ENCODE results near the gene RFTN1. TPM values are rescaled to one million over a fixed set of nuclear protein-coding genes. Genes with fewer than 3 reads are reported as not detected.

RFTN1 gene
- polyA plus RNA-seq, 2 of the 4 experiments (the other 2 are of a cell fraction), result 1.8 to 3.7 TPM

DNA sequence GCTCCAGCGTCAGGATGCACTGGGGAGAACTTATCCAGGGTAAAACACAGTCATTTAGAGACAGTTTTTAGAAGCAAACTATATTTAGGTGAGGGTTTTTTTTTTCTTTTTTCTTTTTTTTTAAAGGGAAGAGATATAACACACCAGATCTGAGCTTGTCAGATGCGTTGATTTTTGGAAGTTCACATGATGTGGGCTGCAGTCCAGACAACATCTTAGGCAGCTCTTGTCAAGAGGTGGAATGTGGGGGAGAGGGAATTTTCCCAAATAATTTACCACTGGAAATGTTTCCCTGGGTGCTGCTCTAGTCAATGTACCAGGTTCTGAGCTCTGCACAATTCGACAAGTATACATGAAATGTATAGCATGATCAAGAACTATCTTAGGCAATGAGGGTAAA, 155.2 kb downstream of the RFTN1 start:
- H3K4me2 ChIP-seq, result no peak overlapping the region
- 86% methylated on average over 3 of the region's 3 CpGs for WGBS (ENCODE audit: missing lambda C conversion rate)
- ChIA-PET CTCF (interaction anchor here (0.5 to 0.8 kb wide), 2 partner anchors 9 to 168 kb away, joined by 3 read pairs; no protein-coding TSS in a partner anchor), POLR2A (no interaction called here)
- TF ChIP-seq TP53 (CRISPR knock-in tag; IDR thresholded peaks at IDR 0.05) (no peak), NFE2L2 (conservative IDR thresholded peaks at IDR 0.05; ENCODE audit: low read length) (no peak), CBX2 (IDR thresholded peaks at IDR 0.05; ENCODE audit: borderline replicate concordance, low read depth) (no peak), PHF8 (IDR thresholded peaks at IDR 0.05; ENCODE audit: borderline replicate concordance, low read depth) (no peak), RARB (CRISPR knock-in tag; IDR thresholded peaks at IDR 0.05) (no peak), ESRRA (IDR thresholded peaks at IDR 0.05; ENCODE audit: borderline replicate concordance, low read length) (no peak), CHD2 (IDR thresholded peaks at IDR 0.05; ENCODE audit: low read length, partially characterized antibody) (no peak), CHD4 (IDR thresholded peaks at IDR 0.05; ENCODE audit: borderline replicate concordance) (no peak), NR3C1 (IDR thresholded peaks at IDR 0.05) (no peak), KDM5A (IDR thresholded peaks at IDR 0.05) (no peak)
- H3K4me1 ChIP-seq, result no peaks in the 10 kb centered on the region
- ATAC-seq (no peak), DNase-seq (ENCODE audit: low read depth in 1 of 2, low spot score in 1 of 2) (no peak), FAIRE-seq (no peak)
- no peaks in the 10 kb centered on the region for H3K9me3 ChIP-seq
- H3K4me3 ChIP-seq, result no peak overlapping the region
- H3K27ac ChIP-seq, result no peak overlapping the region

- FAIRE-seq (no peak), DNase-seq (ENCODE audit: low read depth in 1 of 2, low spot score in 1 of 2) (no peak), ATAC-seq (no peak)
- TF ChIP-seq POLR2AphosphoS2 (conservative IDR thresholded peaks at IDR 0.05; ENCODE audit: low read length), result no peak
- no peak for TF ChIP-seq FOSL2 (IDR thresholded peaks at IDR 0.05)
- no peak for TF ChIP-seq FOSL2 (CRISPR knock-in tag; IDR thresholded peaks at IDR 0.05)
- no peak for TF ChIP-seq ZSCAN20 (CRISPR knock-in tag; IDR thresholded peaks at IDR 0.05)
- no peak for TF ChIP-seq POLR2A (IDR thresholded peaks at IDR 0.05; ENCODE audit: low read length)
- no peak for TF ChIP-seq RCOR1 (IDR thresholded peaks at IDR 0.05; ENCODE audit: low read depth, low read length)
- TF ChIP-seq RAD21 (conservative IDR thresholded peaks at IDR 0.05 in 1 of 2, IDR thresholded peaks at IDR 0.05 in 1 of 2), result no peak
- TF ChIP-seq HOXB5 (CRISPR knock-in tag; IDR thresholded peaks at IDR 0.05), result no peak
- ChIA-PET CTCF (interaction anchor here (0.5 to 0.8 kb wide), 3 partner anchors 9 to 630 kb away, joined by 3 read pairs; no protein-coding TSS in a partner anchor), POLR2A (no interaction called here)
- Histone ChIP-seq H3K27ac (no peak overlapping the region), H3K4me3 (no peak overlapping the region), H3K4me2 (no peak overlapping the region), H3K4me1 (no peaks in the 10 kb centered on the region), H3K9me3 (no peaks in the 10 kb centered on the region)
- WGBS (ENCODE audit: missing lambda C conversion rate), result 76% methylated on average over 9 of the region's 9 CpGs
These were observed 156.0 kb downstream of the RFTN1 start for GRCh38 chr3:16357186-16358121.

DNA sequence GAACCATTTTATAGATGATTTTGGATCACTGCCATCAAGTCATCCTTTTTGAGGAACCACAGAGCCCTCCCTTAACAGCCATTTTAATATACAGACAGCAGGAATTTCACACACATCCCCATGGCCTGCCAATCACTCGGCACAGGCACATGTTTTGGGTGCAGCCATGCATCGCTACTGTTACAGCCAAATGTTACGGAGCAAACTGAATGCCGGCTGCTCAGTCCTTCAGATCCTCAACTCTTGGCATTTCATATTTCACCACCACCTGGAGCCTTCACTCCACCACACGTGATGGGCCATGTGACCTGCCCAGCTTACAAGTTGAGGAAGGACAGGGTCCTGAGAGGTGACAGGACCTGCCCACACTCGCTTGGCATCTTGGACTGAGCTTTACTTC, 157.7 kb downstream of the RFTN1 start:
- WGBS (ENCODE audit: missing lambda C conversion rate), result 92% methylated on average over 6 of the region's 6 CpGs

DNA sequence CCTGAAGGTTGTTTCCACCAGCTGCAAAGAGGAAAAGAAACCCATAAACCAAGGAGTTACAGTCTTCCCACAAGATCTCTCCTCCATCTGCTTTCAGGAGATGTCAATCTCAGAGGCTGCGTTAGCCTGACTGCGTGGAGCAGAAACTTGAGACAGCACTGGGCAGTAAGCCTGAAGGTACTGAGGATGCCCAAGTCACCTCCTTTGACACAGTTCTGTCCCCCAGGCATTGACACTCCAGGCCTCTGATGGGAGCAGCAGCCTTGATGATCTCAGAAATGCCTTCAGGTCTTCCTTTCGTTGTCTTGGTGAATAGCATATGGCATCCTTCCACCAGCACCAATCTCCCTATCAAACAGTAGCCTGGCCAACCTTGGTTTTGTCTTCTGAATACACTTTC, 159.2 kb downstream of the RFTN1 start:
- ChIA-PET POLR2A (no interaction called here), CTCF (no interaction called here)
- WGBS (ENCODE audit: missing lambda C conversion rate), result 88% methylated on average over 3 of the region's 3 CpGs
- Histone ChIP-seq H3K9me3 (no peaks in the 10 kb centered on the region), H3K4me2 (no peak overlapping the region), H3K4me1 (peaks cover 9% of the 10 kb centered on the region; the same call in 1 of the 3 replicates), H3K27ac (no peak overlapping the region), H3K4me3 (no peak overlapping the region)
- no peak for DNase-seq (ENCODE audit: low read depth in 1 of 2, low spot score in 1 of 2)
- no peak for FAIRE-seq
- no peak for ATAC-seq
- TF ChIP-seq POLR2A (IDR thresholded peaks at IDR 0.05; ENCODE audit: low read length), result no peak
- no peak for TF ChIP-seq RNF2 (IDR thresholded peaks at IDR 0.05; ENCODE audit: borderline replicate concordance, low read depth)
- no peak for TF ChIP-seq HOXB5 (CRISPR knock-in tag; IDR thresholded peaks at IDR 0.05)
- no peak for TF ChIP-seq SMC3 (IDR thresholded peaks at IDR 0.05)
- no peak for TF ChIP-seq EHF (CRISPR knock-in tag; IDR thresholded peaks at IDR 0.05)
- TF ChIP-seq EHMT2 (IDR thresholded peaks at IDR 0.05; ENCODE audit: low read depth), result no peak
- TF ChIP-seq JUNB (IDR thresholded peaks at IDR 0.05), result no peak
- TF ChIP-seq FOXS1 (CRISPR knock-in tag; IDR thresholded peaks at IDR 0.05), result no peak
- TF ChIP-seq TP53 (CRISPR knock-in tag; IDR thresholded peaks at IDR 0.05), result no peak
- no peak for TF ChIP-seq RFX5 (IDR thresholded peaks at IDR 0.05)
- TF ChIP-seq JUN (IDR thresholded peaks at IDR 0.05), result no peak
- no peak for TF ChIP-seq HOXB13 (CRISPR knock-in tag; IDR thresholded peaks at IDR 0.05; ENCODE audit: low read depth)
- TF ChIP-seq MYC (IDR thresholded peaks at IDR 0.05; ENCODE audit: borderline replicate concordance, low read length), result no peak
- TF ChIP-seq, protein P1, sequence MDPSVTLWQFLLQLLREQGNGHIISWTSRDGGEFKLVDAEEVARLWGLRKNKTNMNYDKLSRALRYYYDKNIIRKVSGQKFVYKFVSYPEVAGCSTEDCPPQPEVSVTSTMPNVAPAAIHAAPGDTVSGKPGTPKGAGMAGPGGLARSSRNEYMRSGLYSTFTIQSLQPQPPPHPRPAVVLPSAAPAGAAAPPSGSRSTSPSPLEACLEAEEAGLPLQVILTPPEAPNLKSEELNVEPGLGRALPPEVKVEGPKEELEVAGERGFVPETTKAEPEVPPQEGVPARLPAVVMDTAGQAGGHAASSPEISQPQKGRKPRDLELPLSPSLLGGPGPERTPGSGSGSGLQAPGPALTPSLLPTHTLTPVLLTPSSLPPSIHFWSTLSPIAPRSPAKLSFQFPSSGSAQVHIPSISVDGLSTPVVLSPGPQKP (IDR thresholded peaks at IDR 0.05; ENCODE audit: low read depth, low read length), result no peak
- no peak for TF ChIP-seq ATOH8 (CRISPR knock-in tag; IDR thresholded peaks at IDR 0.05; ENCODE audit: low read depth)
- TF ChIP-seq KDM5A (IDR thresholded peaks at IDR 0.05), result no peak
- TF ChIP-seq CEBPB (IDR thresholded peaks at IDR 0.05), result no peak

More for the DNA sequence above, 157.7 kb downstream of the RFTN1 start:
- POLR2A ChIA-PET, result no interaction called here
- CTCF ChIA-PET, result no interaction called here
- Histone ChIP-seq H3K4me1 (no peaks in the 10 kb centered on the region), H3K4me3 (no peak overlapping the region), H3K4me2 (no peak overlapping the region), H3K27ac (no peak overlapping the region), H3K9me3 (no peaks in the 10 kb centered on the region)
- no peak for TF ChIP-seq ZSCAN20 (CRISPR knock-in tag; IDR thresholded peaks at IDR 0.05)
- FAIRE-seq (no peak), ATAC-seq (no peak), DNase-seq (ENCODE audit: low read depth in 1 of 2, low spot score in 1 of 2) (no peak)
